SK-N-SH treated with all-trans-retinoic acid at 6 μM for 48 hours (cell line): ENCODE results near the gene SLMAP.
A peak's percentile ranks its signal among the peaks of the same experiment; 100 is the strongest.

Source experiments
- ATAC-seq: fragments of 200-7000 bp; cut with Tn5 transposase; 3 replicates; pipeline ENCODE4 v1.9.1; 2020; ENCODE audit warnings: mild to moderate bottlenecking, moderate library complexity
- ARNTL ChIP-seq: fragments of 450-650 bp; formaldehyde crosslinking; IDR thresholded peaks from 2 replicates; pipeline ENCODE4 v1.5.0; 2020; ENCODE audit warnings: low read depth, mild to moderate bottlenecking, moderate library complexity, borderline replicate concordance
- BACH2 ChIP-seq: fragments of 250-450 bp; sonication (Bioruptor Pico); IDR thresholded peaks from 2 replicates; pipeline ENCODE4 v1.9.0; 2021; ENCODE audit warnings: mild to moderate bottlenecking, borderline replicate concordance
- CSDC2 ChIP-seq: fragments of 250-450 bp; sonication (Bioruptor Pico); IDR thresholded peaks from 2 replicates; pipeline ENCODE4 v1.5.0; 2020; ENCODE audit warnings: mild to moderate bottlenecking, moderate library complexity
- ESRRG ChIP-seq: fragments of 250-450 bp; sonication (Bioruptor Pico); IDR thresholded peaks from 2 replicates; pipeline ENCODE4 v1.6.1; 2021; ENCODE audit warnings: mild to moderate bottlenecking
- GLIS3 ChIP-seq: fragments of 250-450 bp; sonication (Bioruptor Pico); IDR thresholded peaks from 2 replicates; pipeline ENCODE4 v1.5.0; 2020; ENCODE audit warnings: mild to moderate bottlenecking, moderate library complexity
- ISL1 ChIP-seq: fragments of 250-450 bp; sonication (Bioruptor Pico); IDR thresholded peaks from 2 replicates; pipeline ENCODE4 v2.1.2; 2022; ENCODE audit warnings: mild to moderate bottlenecking, moderate library complexity
- OSR1 ChIP-seq: fragments of 250-450 bp; sonication (Bioruptor Pico); IDR thresholded peaks from 2 replicates; pipeline ENCODE4 v1.8.0; 2022; ENCODE audit warnings: moderate library complexity, mild to moderate bottlenecking, inconsistent platforms
- PATZ1 ChIP-seq: fragments of 250-450 bp; sonication (Bioruptor Pico); IDR thresholded peaks from 2 replicates; pipeline ENCODE4 v1.8.0; 2020; ENCODE audit warnings: mild to moderate bottlenecking, moderate library complexity, borderline replicate concordance
- PPARA ChIP-seq: fragments of 250-450 bp; sonication (Bioruptor Pico); IDR thresholded peaks from 2 replicates; pipeline ENCODE4 v1.5.0; 2020; ENCODE audit warnings: mild to moderate bottlenecking, borderline replicate concordance
- RARB ChIP-seq: fragments of 250-450 bp; sonication (Bioruptor Pico); IDR thresholded peaks from 2 replicates; pipeline ENCODE4 v1.8.0; 2021; ENCODE audit warnings: mild to moderate bottlenecking, moderate library complexity
- SNAI2 ChIP-seq: fragments of 250-450 bp; sonication (Bioruptor Pico); IDR thresholded peaks from 2 replicates; pipeline ENCODE4 v1.5.0; 2020; ENCODE audit warnings: mild to moderate bottlenecking, moderate library complexity
- TCF4 ChIP-seq: fragments of 250-450 bp; sonication (Bioruptor Pico); IDR thresholded peaks from 2 replicates; pipeline ENCODE4 v1.8.0; 2021; ENCODE audit warnings: mild to moderate bottlenecking, moderate library complexity, borderline replicate concordance
- TOX ChIP-seq: fragments of 250-450 bp; sonication (Bioruptor Pico); IDR thresholded peaks from 2 replicates; pipeline ENCODE4 v1.8.0; 2021; ENCODE audit warnings: mild to moderate bottlenecking, moderate library complexity, borderline replicate concordance
- ZC3H10 ChIP-seq: fragments of 250-450 bp; sonication (Bioruptor Pico); IDR thresholded peaks from 2 replicates; pipeline ENCODE4 v1.5.1; 2021; ENCODE audit warnings: mild to moderate bottlenecking, moderate library complexity
- ZFP3 ChIP-seq: fragments of 250-450 bp; sonication (Bioruptor Pico); IDR thresholded peaks from 2 replicates; pipeline ENCODE4 v1.5.0; 2020; ENCODE audit warnings: mild to moderate bottlenecking, moderate library complexity
- ZFP30 ChIP-seq: fragments of 450-650 bp; formaldehyde crosslinking; IDR thresholded peaks from 2 replicates; pipeline ENCODE4 v1.5.0; 2022; ENCODE audit warnings: mild to moderate bottlenecking, moderate library complexity
- ZNF565 ChIP-seq: fragments of 450-650 bp; formaldehyde crosslinking; conservative IDR thresholded peaks from 2 replicates; pipeline ENCODE4 v1.5.0; 2020; ENCODE audit warnings: low read depth, mild to moderate bottlenecking, moderate library complexity
- ZNF70 ChIP-seq: fragments of 450-650 bp; formaldehyde crosslinking; IDR thresholded peaks from 2 replicates; pipeline ENCODE4 v1.5.0; 2020; ENCODE audit warnings: mild to moderate bottlenecking, moderate library complexity
- ZNF8 ChIP-seq: fragments of 450-650 bp; formaldehyde crosslinking; IDR thresholded peaks from 2 replicates; pipeline ENCODE4 v1.5.0; 2020; ENCODE audit warnings: mild to moderate bottlenecking, moderate library complexity
- TF ChIP-seq, protein P1 (sequence below): fragments of 250-450 bp; sonication (Bioruptor Pico); IDR thresholded peaks from 2 replicates; pipeline ENCODE4 v1.5.1; 2020; ENCODE audit warnings: low read depth, mild to moderate bottlenecking, moderate library complexity
- TF ChIP-seq, protein P2 (sequence below): fragments of 250-450 bp; sonication (Bioruptor Pico); IDR thresholded peaks from 2 replicates; pipeline ENCODE4 v1.5.1; 2021; ENCODE audit warnings: mild to moderate bottlenecking, moderate library complexity

Gene SLMAP

GRCh38 chr3:57743496-57743895, 12.6 kb upstream of the SLMAP start:
- no peak for TF ChIP-seq OSR1 (CRISPR knock-in tag)
- no peak for TF ChIP-seq ZC3H10
- TF ChIP-seq TCF4 (CRISPR knock-in tag) = no peak
- TF ChIP-seq ZFP30 (CRISPR knock-in tag) = no peak
- no peak for TF ChIP-seq GLIS3 (CRISPR knock-in tag)
- TF ChIP-seq RARB (CRISPR knock-in tag) = no peak
- no peak for TF ChIP-seq BACH2
- no peak for TF ChIP-seq CSDC2 (CRISPR knock-in tag)
- TF ChIP-seq, protein P1, sequence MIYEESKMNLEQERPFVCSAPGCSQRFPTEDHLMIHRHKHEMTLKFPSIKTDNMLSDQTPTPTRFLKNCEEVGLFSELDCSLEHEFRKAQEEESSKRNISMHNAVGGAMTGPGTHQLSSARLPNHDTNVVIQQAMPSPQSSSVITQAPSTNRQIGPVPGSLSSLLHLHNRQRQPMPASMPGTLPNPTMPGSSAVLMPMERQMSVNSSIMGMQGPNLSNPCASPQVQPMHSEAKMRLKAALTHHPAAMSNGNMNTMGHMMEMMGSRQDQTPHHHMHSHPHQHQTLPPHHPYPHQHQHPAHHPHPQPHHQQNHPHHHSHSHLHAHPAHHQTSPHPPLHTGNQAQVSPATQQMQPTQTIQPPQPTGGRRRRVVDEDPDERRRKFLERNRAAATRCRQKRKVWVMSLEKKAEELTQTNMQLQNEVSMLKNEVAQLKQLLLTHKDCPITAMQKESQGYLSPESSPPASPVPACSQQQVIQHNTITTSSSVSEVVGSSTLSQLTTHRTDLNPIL = no peak
- no peak for TF ChIP-seq ZFP3 (CRISPR knock-in tag)
- TF ChIP-seq TOX (CRISPR knock-in tag) = no peak
- TF ChIP-seq, protein P2, sequence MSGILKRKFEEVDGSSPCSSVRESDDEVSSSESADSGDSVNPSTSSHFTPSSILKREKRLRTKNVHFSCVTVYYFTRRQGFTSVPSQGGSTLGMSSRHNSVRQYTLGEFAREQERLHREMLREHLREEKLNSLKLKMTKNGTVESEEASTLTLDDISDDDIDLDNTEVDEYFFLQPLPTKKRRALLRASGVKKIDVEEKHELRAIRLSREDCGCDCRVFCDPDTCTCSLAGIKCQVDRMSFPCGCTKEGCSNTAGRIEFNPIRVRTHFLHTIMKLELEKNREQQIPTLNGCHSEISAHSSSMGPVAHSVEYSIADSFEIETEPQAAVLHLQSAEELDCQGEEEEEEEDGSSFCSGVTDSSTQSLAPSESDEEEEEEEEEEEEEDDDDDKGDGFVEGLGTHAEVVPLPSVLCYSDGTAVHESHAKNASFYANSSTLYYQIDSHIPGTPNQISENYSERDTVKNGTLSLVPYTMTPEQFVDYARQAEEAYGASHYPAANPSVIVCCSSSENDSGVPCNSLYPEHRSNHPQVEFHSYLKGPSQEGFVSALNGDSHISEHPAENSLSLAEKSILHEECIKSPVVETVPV (CRISPR knock-in tag) = no peak
- TF ChIP-seq PPARA (CRISPR knock-in tag) = no peak
- no peak for TF ChIP-seq ESRRG (CRISPR knock-in tag)
- TF ChIP-seq, all 23 proteins: peak for 0
- ATAC-seq = peak; percentile 36; the same call in 1 of the 3 replicates

DNA sequence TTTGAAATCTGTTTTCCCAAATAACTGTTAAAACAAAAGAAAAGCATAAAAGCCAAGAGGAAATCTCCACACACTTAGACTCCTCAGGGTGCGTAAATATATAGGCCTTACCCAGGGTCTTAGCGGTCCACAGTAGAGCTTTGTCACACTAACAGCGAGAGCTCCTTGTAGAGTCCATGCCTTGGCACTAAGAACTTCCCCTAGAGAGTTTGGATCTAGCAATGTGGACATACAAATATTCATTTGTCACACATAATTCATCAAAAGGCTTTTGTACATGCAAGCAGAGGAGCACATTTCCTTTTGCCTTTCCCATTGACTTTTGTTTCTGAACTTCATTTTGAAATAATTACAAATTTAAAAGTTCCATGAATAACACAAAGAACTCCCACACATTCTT, 11.0 kb upstream of the SLMAP start:
- no peak for ATAC-seq
- no peak for TF ChIP-seq TCF4 (CRISPR knock-in tag)
- TF ChIP-seq PPARA (CRISPR knock-in tag) = no peak
- TF ChIP-seq TOX (CRISPR knock-in tag) = no peak
- TF ChIP-seq OSR1 (CRISPR knock-in tag) = no peak
- TF ChIP-seq ZC3H10 = no peak
- TF ChIP-seq, all 23 proteins: peak for 0

- ATAC-seq = no peak
- no peak for TF ChIP-seq ZC3H10
- TF ChIP-seq ARNTL = no peak
- TF ChIP-seq OSR1 (CRISPR knock-in tag) = no peak
- no peak for TF ChIP-seq ZNF8 (CRISPR knock-in tag)
- TF ChIP-seq, protein P1 = no peak
- TF ChIP-seq PATZ1 (CRISPR knock-in tag) = no peak
- no peak for TF ChIP-seq TCF4 (CRISPR knock-in tag)
- TF ChIP-seq GLIS3 (CRISPR knock-in tag) = no peak
- TF ChIP-seq ZFP30 (CRISPR knock-in tag) = no peak
- no peak for TF ChIP-seq ZNF565 (CRISPR knock-in tag)
Observed at GRCh38 chr3:57746156-57747010, 9.7 kb upstream of the SLMAP start.

- no peak for TF ChIP-seq ZNF70 (CRISPR knock-in tag)
- TF ChIP-seq ESRRG (CRISPR knock-in tag) = no peak
- no peak for TF ChIP-seq TCF4 (CRISPR knock-in tag)
- no peak for TF ChIP-seq RARB (CRISPR knock-in tag)
- TF ChIP-seq, protein P1 = no peak
- no peak for TF ChIP-seq BACH2
- TF ChIP-seq SNAI2 = no peak
- TF ChIP-seq ISL1 (CRISPR knock-in tag) = no peak
- no peak for TF ChIP-seq GLIS3 (CRISPR knock-in tag)
- no peak for TF ChIP-seq ZFP30 (CRISPR knock-in tag)
- TF ChIP-seq ZNF565 (CRISPR knock-in tag) = no peak
- TF ChIP-seq, protein P2 (CRISPR knock-in tag) = no peak
- no peak for TF ChIP-seq OSR1 (CRISPR knock-in tag)
- TF ChIP-seq, all 23 proteins: peak for 0
- no peak for ATAC-seq
Observed at GRCh38 chr3:57749542-57749941, 6.6 kb upstream of the SLMAP start.
